VCaP (cell line): ENCODE data around the gene TMEM256.

Experiments
- H3K27ac ChIP-seq: fragments of 450-650 bp; 2 replicates; pipeline ENCODE4 v1.5.1; 2017
- TF ChIP-seq, protein P1 (sequence below): fragments of 450-650 bp; conservative IDR thresholded peaks from 2 replicates; pipeline ENCODE4 v1.5.1; 2017; ENCODE audit warnings: mild to moderate bottlenecking, moderate library complexity

TMEM256 gene

DNA sequence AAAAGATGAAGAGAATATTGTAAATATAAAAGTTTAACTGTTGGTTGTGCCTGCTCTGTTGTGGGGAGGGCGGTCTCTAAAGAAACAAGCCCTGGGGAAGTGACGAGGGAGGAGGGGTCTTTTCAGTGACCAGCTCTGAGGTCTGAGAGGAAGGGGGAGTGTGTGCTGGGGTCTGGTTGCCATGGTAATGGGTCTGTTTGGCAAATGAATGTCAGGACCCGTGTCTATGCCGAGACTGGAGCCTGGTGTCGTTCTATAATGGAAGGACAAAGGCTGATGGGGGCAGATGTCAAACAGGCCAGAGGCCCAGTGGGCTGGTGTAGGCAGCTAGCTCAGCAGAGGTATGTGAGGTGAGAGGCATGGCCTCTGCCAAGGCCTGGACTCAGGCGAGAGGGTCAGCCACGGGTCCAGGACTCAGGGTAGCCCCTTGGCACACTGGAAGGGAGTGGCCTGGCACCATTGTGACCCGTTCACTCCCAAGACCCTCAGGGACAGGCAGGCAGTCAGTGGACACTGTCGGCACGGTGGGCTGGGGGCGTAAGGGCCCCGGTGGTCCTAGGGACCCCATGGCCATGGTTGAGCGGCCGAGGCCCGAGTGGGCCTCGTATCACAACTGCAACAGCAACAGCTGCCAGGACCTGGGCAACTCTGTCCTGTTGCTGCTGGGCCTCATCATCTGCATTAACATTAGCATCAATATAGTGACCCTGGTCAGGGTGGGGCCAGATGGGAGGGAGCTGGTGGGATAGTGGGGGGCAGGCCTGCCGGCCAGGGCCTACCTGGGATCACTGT is 16.1 kb upstream of the TMEM256 start, which contains the start of gene SPEM1:
SPEM1 (plus strand) TSS at position 506 of the 792 bp plus-strand sequence; CDS start at position 567, 61 bp downstream.
- no peak within 1 kb of the TSS for H3K27ac ChIP-seq
- TF ChIP-seq, protein P1, sequence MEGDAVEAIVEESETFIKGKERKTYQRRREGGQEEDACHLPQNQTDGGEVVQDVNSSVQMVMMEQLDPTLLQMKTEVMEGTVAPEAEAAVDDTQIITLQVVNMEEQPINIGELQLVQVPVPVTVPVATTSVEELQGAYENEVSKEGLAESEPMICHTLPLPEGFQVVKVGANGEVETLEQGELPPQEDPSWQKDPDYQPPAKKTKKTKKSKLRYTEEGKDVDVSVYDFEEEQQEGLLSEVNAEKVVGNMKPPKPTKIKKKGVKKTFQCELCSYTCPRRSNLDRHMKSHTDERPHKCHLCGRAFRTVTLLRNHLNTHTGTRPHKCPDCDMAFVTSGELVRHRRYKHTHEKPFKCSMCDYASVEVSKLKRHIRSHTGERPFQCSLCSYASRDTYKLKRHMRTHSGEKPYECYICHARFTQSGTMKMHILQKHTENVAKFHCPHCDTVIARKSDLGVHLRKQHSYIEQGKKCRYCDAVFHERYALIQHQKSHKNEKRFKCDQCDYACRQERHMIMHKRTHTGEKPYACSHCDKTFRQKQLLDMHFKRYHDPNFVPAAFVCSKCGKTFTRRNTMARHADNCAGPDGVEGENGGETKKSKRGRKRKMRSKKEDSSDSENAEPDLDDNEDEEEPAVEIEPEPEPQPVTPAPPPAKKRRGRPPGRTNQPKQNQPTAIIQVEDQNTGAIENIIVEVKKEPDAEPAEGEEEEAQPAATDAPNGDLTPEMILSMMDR: no peak

DNA sequence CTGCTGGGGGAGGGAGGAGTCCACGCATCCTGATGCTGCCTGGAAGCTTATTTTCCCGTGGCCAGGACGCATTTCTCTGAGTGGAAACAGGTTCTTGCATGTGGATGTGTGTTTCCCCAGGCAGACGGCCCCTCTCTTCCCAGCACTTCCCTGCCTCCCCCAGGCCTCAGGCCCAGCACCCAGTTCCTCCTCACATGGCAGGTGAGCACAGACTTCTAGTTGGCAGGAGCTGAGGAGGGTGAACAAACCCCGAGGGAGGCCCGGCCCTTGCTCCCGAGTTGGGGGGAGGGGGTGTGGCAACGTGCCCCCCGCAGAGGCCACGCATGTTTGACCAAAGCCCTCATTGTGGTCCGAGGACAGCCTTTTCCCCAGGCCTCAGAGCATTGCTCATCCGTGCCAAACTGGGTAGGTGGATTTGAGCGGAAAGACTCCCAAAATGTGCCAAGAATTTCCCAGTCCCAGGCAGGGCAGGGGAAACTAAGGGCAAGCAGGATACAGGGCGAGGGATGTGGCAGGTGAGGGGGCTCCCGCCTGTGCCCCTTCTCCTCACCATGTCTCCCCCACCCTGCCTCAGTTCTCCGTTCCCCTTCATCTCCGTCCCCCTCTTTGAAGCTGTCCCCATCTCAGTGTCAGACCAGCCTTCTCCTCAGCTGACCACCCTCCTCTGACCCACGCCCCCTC is 14.7 kb upstream of the TMEM256 start:
- TF ChIP-seq, protein P1: no peak
- H3K27ac ChIP-seq: no peak overlapping the region

DNA sequence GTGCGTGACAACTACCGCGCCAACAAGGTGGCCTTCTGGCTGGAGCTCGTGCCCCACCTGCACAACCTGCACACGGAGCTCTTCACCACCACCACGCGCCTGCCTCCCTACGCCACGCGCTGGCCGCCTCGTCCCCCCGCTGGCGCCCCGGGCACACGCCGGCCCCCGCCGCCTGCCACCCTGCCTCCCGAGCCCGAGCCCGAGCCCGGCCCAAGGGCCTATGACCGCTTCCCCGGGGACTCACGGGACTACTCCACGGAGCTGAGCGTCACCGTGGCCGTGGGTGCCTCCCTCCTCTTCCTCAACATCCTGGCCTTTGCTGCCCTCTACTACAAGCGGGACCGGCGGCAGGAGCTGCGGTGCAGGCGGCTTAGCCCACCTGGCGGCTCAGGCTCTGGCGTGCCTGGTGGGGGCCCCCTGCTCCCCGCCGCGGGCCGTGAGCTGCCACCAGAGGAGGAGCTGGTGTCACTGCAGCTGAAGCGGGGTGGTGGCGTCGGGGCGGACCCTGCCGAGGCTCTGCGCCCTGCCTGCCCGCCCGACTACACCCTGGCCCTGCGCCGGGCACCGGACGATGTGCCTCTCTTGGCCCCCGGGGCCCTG is 13.3 kb upstream of the TMEM256 start:
- no peak overlapping the region for H3K27ac ChIP-seq
- TF ChIP-seq, protein P1: no peak

DNA sequence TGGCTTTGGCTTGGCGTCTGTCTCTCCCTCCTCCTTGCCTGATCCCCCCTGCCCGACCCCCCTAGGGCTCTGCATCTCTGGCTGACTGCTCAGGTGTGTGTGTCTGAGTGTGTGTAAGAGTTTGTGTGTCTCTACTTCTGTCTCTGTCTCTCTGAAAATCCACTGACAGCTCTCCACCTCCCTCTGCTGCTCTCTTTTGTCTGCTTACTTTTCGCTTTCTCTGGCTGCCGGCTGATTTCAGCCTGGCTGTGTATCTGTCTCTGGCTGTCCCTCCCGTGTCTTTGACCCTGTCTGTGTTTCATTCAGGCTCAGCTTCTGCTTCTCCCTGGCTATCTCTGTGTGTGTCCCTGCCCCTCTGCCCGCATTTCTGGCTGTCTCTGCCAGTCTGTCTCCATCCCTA is 12.4 kb upstream of the TMEM256 start:
- TF ChIP-seq, protein P1: no peak
- no peak overlapping the region for H3K27ac ChIP-seq

DNA sequence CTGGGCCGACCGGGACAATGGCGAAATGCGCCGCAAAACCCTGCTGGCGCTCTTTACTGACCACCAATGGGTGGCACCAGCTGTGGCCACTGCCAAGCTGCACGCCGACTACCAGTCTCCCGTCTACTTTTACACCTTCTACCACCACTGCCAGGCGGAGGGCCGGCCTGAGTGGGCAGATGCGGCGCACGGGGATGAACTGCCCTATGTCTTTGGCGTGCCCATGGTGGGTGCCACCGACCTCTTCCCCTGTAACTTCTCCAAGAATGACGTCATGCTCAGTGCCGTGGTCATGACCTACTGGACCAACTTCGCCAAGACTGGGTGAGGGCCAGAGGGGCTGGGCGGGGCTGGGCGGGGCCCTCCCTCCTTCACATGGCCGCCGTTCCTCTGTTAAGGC is 11.9 kb upstream of the TMEM256 start:
- TF ChIP-seq, protein P1: no peak
- H3K27ac ChIP-seq: no peak overlapping the region

DNA sequence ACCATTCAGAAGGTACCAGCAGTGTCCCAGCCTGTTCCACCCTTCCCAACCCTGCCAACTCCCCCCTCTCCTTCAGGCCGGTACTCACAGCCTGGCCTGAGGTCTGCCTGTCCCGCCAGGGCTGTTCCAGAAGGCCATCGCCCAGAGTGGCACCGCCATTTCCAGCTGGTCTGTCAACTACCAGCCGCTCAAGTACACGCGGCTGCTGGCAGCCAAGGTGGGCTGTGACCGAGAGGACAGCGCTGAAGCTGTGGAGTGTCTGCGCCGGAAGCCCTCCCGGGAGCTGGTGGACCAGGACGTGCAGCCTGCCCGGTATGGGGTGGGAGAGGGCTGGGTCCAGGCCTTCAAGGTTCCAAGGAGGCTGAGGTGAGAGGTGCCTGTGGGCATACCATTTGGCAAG is 10.9 kb upstream of the TMEM256 start:
- TF ChIP-seq, protein P1: no peak
- H3K27ac ChIP-seq: no peak overlapping the region

DNA sequence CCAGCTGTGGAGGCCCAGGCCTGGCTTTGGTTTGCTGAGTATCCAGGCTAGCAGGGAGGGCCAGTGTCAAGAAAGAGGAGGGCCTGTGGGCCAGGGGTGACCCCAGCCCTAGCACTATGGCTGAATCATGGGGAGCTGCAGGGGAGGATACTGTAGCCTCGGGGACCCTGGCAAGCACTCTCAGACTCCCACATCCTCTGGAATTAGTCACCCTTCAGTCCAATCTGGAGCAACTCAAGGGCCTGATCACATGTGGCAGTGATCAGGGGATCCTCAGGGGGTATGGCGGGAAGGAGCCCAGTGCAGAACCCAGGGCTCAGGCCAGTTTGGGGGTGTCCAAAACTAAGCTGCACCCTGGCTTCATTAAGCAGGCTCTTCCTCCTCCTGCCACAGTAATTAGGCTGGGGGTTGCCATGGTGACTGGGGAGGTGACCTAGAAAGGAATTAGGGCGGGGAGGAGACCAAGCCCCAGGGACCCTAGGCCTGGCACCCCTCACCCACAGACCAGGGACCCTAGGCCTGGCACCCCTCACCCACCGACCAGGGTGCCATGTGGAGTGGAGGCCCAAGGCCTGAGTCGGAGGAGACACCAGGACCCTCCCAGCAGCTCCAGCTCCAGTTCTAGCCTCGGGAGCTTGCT is 9.6 kb upstream of the TMEM256 start:
- TF ChIP-seq, protein P1: no peak
- no peak overlapping the region for H3K27ac ChIP-seq
